DOHH2 (cell line): ENCODE results near the gene SLC4A2.

Experiments
- EZH2phosphoT487 ChIP-seq: fragments of 200-600 bp; sonication (generic); IDR thresholded peaks from 2 replicates; pipeline ENCODE4 v1.6.1; 2017; ENCODE audit warnings: borderline replicate concordance, mild to moderate bottlenecking, antibody characterized with exemption, low read length, moderate library complexity, mixed read lengths
- TF ChIP-seq, protein P1 (sequence below): fragments of 200-600 bp; sonication (generic); IDR thresholded peaks from one replicate; pipeline ENCODE4 v1.5.1; 2014; ENCODE audit warnings: antibody characterized with exemption, mild to moderate bottlenecking, low read depth, low read length; ENCODE audit not compliant: poor library complexity, severe bottlenecking

DNA sequence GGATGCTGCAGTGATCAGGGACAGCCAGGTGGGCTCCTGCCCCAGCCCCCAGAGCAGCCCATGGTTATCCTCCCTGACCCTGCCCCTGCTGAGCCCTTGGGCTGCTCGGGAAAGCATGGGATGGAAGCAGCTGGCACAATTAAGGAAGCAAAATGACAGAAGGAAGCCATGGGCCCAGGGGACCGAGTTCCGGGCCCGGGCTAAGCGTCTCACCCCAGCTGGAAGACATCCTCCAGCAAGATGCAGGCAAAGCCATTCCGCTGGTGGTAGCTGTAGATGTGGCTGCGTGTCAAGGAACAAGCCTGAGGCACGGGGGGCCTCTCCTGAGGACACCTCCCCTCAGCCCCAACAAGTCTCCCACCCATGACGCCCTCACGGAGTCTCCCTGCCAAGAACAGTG lies 36.2 kb upstream of the SLC4A2 start:
- TF ChIP-seq, protein P1, sequence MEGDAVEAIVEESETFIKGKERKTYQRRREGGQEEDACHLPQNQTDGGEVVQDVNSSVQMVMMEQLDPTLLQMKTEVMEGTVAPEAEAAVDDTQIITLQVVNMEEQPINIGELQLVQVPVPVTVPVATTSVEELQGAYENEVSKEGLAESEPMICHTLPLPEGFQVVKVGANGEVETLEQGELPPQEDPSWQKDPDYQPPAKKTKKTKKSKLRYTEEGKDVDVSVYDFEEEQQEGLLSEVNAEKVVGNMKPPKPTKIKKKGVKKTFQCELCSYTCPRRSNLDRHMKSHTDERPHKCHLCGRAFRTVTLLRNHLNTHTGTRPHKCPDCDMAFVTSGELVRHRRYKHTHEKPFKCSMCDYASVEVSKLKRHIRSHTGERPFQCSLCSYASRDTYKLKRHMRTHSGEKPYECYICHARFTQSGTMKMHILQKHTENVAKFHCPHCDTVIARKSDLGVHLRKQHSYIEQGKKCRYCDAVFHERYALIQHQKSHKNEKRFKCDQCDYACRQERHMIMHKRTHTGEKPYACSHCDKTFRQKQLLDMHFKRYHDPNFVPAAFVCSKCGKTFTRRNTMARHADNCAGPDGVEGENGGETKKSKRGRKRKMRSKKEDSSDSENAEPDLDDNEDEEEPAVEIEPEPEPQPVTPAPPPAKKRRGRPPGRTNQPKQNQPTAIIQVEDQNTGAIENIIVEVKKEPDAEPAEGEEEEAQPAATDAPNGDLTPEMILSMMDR: no peak
- TF ChIP-seq EZH2phosphoT487: no peak
